ENCODE data around the gene STK33. TPM values are rescaled to one million over a fixed set of nuclear protein-coding genes. Genes with fewer than 3 reads are reported as not detected.

The STK33 gene
- total and polyA plus RNA-seq, 2 donors (not counting 3 experiments of a cell fraction or from before 2014, with no cell fraction given), result 0.63 to 3.4 TPM

DNA sequence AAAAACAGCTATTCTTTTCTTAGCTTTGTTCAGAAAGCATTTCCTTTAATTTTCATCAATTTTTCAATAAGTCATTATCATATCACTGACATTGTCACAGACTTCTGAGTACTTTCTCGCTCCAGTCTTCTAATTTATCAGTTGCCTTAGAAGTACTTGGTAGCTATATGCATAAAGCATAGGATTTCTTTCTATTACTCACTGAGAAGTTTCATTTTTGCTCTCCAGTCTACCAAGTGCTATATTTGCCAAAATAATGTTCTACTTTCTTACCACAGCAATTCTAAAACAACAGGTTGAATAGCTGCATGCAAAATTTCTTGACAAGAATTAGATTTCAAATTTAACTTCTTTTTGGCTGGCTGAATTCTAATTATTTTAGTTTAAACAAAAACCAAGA lies 116.3 kb downstream of the STK33 start:
- Histone ChIP-seq H3K4me2 (ENCODE audit: insufficient read depth, low read length) (no peak overlapping the region), H2AFZ (ENCODE audit: low read depth, low read length) (no peak overlapping the region), H3K36me3 (ENCODE audit: control insufficient read depth in 2 of 2, extremely low read depth in 1 of 2, insufficient read depth in 2 of 2, low read length in 2 of 2) (no peaks in the 10 kb centered on the region), H3K4me1 (ENCODE audit: control insufficient read depth, extremely low read depth, insufficient read depth, low read length) (no peaks in the 10 kb centered on the region), H3K4me3 (replicated peaks in 1 of 3; ENCODE audit: insufficient read depth in 1 of 3, low read depth in 1 of 3, low read length in 3 of 3) (no peak overlapping the region), H4K20me1 (replicated peaks; ENCODE audit: control insufficient read depth, extremely low read depth, insufficient read depth, low read length) (no peaks in the 10 kb centered on the region), H3K27ac (ENCODE audit: insufficient read depth, low read depth, low read length) (no peak overlapping the region), H3K27me3 (ENCODE audit: control insufficient read depth in 2 of 2, insufficient read depth in 2 of 2, low read length in 2 of 2) (peaks cover 0 to 3% of the 10 kb centered on the region in 2 experiments), H3K9me3 (replicated peaks; ENCODE audit: control insufficient read depth, insufficient read depth, low read length) (no peaks in the 10 kb centered on the region), H3K9ac (replicated peaks; ENCODE audit: extremely low read depth, insufficient read depth, low read length) (no peak overlapping the region), H3K9me1 (replicated peaks; ENCODE audit: control insufficient read depth, extremely low read depth, insufficient read depth, low read length) (no peaks in the 10 kb centered on the region), H3K79me2 (ENCODE audit: control insufficient read depth, insufficient read depth, low read length) (no peaks in the 10 kb centered on the region)
- CTCF ChIA-PET, result no interaction called here
- DNase-seq (ENCODE audit: low read depth, low spot score) (no peak), FAIRE-seq (no peak)
- intact Hi-C loops (cut with micrococcal nuclease) (loop anchor here (2.0 kb wide), 1 partner anchor 21 kb away; no protein-coding TSS in a partner anchor), dilution Hi-C loops (cut with MboI; ENCODE audit: extremely low pct_ligation_motif_present, low sequenced_read_pairs) (no loop called here)
- TF ChIP-seq POLR2A (IDR thresholded peaks at IDR 0.05; ENCODE audit: low read depth, low read length), result no peak
- TF ChIP-seq, protein P1, sequence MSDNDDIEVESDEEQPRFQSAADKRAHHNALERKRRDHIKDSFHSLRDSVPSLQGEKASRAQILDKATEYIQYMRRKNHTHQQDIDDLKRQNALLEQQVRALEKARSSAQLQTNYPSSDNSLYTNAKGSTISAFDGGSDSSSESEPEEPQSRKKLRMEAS (IDR thresholded peaks at IDR 0.05; ENCODE audit: insufficient read depth, insufficient read length), result no peak
- TF ChIP-seq POLR2AphosphoS5 (IDR thresholded peaks at IDR 0.05; ENCODE audit: insufficient read depth, low read depth, low read length), result no peak
- no peak for TF ChIP-seq JUN (IDR thresholded peaks at IDR 0.05; ENCODE audit: borderline replicate concordance, insufficient read depth, insufficient read length, low read depth)
- TF ChIP-seq, protein P2, sequence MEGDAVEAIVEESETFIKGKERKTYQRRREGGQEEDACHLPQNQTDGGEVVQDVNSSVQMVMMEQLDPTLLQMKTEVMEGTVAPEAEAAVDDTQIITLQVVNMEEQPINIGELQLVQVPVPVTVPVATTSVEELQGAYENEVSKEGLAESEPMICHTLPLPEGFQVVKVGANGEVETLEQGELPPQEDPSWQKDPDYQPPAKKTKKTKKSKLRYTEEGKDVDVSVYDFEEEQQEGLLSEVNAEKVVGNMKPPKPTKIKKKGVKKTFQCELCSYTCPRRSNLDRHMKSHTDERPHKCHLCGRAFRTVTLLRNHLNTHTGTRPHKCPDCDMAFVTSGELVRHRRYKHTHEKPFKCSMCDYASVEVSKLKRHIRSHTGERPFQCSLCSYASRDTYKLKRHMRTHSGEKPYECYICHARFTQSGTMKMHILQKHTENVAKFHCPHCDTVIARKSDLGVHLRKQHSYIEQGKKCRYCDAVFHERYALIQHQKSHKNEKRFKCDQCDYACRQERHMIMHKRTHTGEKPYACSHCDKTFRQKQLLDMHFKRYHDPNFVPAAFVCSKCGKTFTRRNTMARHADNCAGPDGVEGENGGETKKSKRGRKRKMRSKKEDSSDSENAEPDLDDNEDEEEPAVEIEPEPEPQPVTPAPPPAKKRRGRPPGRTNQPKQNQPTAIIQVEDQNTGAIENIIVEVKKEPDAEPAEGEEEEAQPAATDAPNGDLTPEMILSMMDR (IDR thresholded peaks at IDR 0.05; ENCODE audit: extremely low read depth in 1 of 2, insufficient read depth in 1 of 2, low read depth in 1 of 2, low read length in 2 of 2), result no peak
- TF ChIP-seq EZH2 (IDR thresholded peaks at IDR 0.05; ENCODE audit: borderline replicate concordance, low read depth, low read length, severe bottlenecking), result no peak
- no peak for TF ChIP-seq GATA2 (IDR thresholded peaks at IDR 0.05; ENCODE audit: insufficient read depth, insufficient read length, low read depth, low read length)
- no peak for TF ChIP-seq FOS (IDR thresholded peaks at IDR 0.05; ENCODE audit: borderline replicate concordance, insufficient read depth, low read length)
- TF ChIP-seq MYC (IDR thresholded peaks at IDR 0.05; ENCODE audit: low read depth, low read length), result no peak
- POLR2A ChIA-PET, result no interaction called here
- BruUV-seq (replicated peaks), result no TSS peak
